ENCODE results near the gene FGF4.

DNA sequence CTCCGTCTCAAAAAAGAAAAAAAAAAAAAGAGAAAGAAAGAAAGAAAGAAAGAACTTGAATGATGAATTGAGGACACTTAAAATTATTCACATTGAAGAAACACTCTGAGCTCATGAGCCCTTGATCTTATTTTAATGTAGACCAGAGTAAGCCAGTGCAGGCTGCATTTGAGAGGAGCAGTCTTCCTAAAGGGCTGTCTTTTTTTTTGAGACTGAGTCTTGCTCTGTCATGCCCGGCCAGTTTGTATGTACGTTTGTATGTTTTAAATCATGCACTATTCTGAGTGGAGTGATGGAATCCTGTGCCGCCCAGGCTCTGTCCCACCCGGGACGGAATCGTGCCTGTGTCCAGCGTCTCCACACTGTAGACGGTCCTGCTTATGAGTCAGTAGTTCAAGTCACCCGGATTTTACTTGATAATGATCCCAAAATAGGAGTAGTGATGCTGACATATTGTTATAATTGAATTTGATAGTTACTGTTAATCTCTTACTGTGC, 9.6 kb downstream of the FGF4 start:
- TF ChIP-seq, protein P1, sequence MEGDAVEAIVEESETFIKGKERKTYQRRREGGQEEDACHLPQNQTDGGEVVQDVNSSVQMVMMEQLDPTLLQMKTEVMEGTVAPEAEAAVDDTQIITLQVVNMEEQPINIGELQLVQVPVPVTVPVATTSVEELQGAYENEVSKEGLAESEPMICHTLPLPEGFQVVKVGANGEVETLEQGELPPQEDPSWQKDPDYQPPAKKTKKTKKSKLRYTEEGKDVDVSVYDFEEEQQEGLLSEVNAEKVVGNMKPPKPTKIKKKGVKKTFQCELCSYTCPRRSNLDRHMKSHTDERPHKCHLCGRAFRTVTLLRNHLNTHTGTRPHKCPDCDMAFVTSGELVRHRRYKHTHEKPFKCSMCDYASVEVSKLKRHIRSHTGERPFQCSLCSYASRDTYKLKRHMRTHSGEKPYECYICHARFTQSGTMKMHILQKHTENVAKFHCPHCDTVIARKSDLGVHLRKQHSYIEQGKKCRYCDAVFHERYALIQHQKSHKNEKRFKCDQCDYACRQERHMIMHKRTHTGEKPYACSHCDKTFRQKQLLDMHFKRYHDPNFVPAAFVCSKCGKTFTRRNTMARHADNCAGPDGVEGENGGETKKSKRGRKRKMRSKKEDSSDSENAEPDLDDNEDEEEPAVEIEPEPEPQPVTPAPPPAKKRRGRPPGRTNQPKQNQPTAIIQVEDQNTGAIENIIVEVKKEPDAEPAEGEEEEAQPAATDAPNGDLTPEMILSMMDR (conservative IDR thresholded peaks at IDR 0.05; ENCODE audit: low read length): no peak
- no peak for TF ChIP-seq EZH2phosphoT487 (IDR thresholded peaks at IDR 0.05; ENCODE audit: borderline replicate concordance, low read depth, low read length)
